Measurements from ENCODE around the gene TMEFF1.

Gene TMEFF1

GRCh38 chr9:100549048-100549447, 76.1 kb downstream of the TMEFF1 start:
- TF ChIP-seq CTCF (IDR thresholded peaks at IDR 0.05; ENCODE audit: low read depth, low read length, missing control alignments), result no peak
- no peak for DNase-seq (ENCODE audit: extremely low read depth, low read depth)
- H3K4me3 ChIP-seq (replicated peaks; ENCODE audit: low read depth, low read length), result no peak overlapping the region

GRCh38 chr9:100554935-100555401, 82.0 kb downstream of the TMEFF1 start:
- TF ChIP-seq CTCF (IDR thresholded peaks at IDR 0.05; ENCODE audit: low read depth, low read length, missing control alignments), result no peak
- no peak for DNase-seq (ENCODE audit: extremely low read depth, low read depth)
- H3K4me3 ChIP-seq (replicated peaks; ENCODE audit: low read depth, low read length), result no peak overlapping the region

GRCh38 chr9:100555471-100555870, 82.5 kb downstream of the TMEFF1 start:
- no peak for DNase-seq (ENCODE audit: extremely low read depth, low read depth)
- no peak for TF ChIP-seq CTCF (IDR thresholded peaks at IDR 0.05; ENCODE audit: low read depth, low read length, missing control alignments)
- H3K4me3 ChIP-seq (replicated peaks; ENCODE audit: low read depth, low read length), result no peak overlapping the region

GRCh38 chr9:100557053-100557452, 84.1 kb downstream of the TMEFF1 start:
- no peak for DNase-seq (ENCODE audit: extremely low read depth, low read depth)
- no peak overlapping the region for H3K4me3 ChIP-seq (replicated peaks; ENCODE audit: low read depth, low read length)
- TF ChIP-seq CTCF (IDR thresholded peaks at IDR 0.05; ENCODE audit: low read depth, low read length, missing control alignments), result no peak

DNA sequence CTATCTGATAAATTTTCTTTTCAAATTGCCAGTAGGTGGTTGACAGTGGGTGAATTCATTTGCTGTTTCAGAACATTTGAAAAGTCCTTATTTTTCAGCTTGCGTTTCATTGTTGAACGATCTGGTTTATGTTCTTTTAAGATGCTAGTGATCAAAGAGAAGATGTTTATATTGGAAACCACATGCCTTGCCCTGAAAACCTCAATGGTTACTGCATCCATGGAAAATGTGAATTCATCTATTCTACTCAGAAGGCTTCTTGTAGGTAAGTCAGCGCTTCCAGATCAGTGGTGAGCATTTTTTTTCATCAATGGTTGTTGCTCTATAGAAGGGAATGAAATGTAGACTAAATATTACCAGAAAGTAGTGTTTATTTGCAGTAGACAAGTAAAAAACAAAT, 88.3 kb downstream of the TMEFF1 start:
- DNase-seq (ENCODE audit: extremely low read depth, low read depth), result no peak
- TF ChIP-seq CTCF (IDR thresholded peaks at IDR 0.05; ENCODE audit: low read depth, low read length, missing control alignments), result no peak
- H3K4me3 ChIP-seq (replicated peaks; ENCODE audit: low read depth, low read length), result no peak overlapping the region

GRCh38 chr9:100567856-100568255, 94.9 kb downstream of the TMEFF1 start:
- no peak overlapping the region for H3K4me3 ChIP-seq (replicated peaks; ENCODE audit: low read depth, low read length)
- DNase-seq (ENCODE audit: extremely low read depth, low read depth), result no peak
- no peak for TF ChIP-seq CTCF (IDR thresholded peaks at IDR 0.05; ENCODE audit: low read depth, low read length, missing control alignments)

- DNase-seq (ENCODE audit: extremely low read depth, low read depth), result no peak
- no peak for TF ChIP-seq CTCF (IDR thresholded peaks at IDR 0.05; ENCODE audit: low read depth, low read length, missing control alignments)
- no peak overlapping the region for H3K4me3 ChIP-seq (replicated peaks; ENCODE audit: low read depth, low read length)
These were observed 100.8 kb downstream of the TMEFF1 start for GRCh38 chr9:100573655-100574260.
